Common myeloid progenitor, CD34-positive (primary cell): ENCODE data around the gene ITK.
"Not testable (repeated sequence)": the region's sequence is repeated elsewhere in the genome, so short reads cannot be mapped to it uniquely, and the experiment has no call there.

ENCODE experiments used
- CTCF ChIA-PET: fragments of 350-600 bp; sonication (Branson Sonifier 250); formaldehyde crosslinking; loops from one replicate; lab custom pipeline; 2021; ENCODE audit warnings: antibody characterized with exemption; lab: Charles Lee
- POLR2A ChIA-PET: fragments of 350-600 bp; sonication (Branson Sonifier 250); formaldehyde crosslinking; loops from one replicate; lab custom pipeline; 2021; ENCODE audit warnings: antibody characterized with exemption; lab: Charles Lee
- DNase-seq, 3 donors: peaks; one replicate each; pipeline versions ENCODE4 v3.0.0 to v3.0.0-alpha.2; 2013
- H3K27ac ChIP-seq, 2 experiments: 1 replicate in 1 of 2; 2 replicates in 1 of 2; pipeline ENCODE4 v1.7.0; 2013; ENCODE audit warnings: inconsistent platforms in 2 of 2, low read length in 2 of 2, mild to moderate bottlenecking in 2 of 2, low read depth in 1 of 2, moderate library complexity in 1 of 2; ENCODE audit not compliant: severe bottlenecking in 2 of 2, insufficient read depth in 1 of 2, poor library complexity in 1 of 2
- H3K27me3 ChIP-seq, 5 experiments: replicated peaks in 2 of 5; 1 replicate in 3 of 5; 2 replicates in 2 of 5; pipeline versions ENCODE4 v1.6.1 to v1.7.0; 2013; ENCODE audit warnings: low read length in 4 of 5, mild to moderate bottlenecking in 2 of 5, moderate library complexity in 2 of 5, inconsistent platforms in 1 of 5; ENCODE audit not compliant: insufficient read depth in 5 of 5, control insufficient read depth in 4 of 5
- H3K36me3 ChIP-seq, 4 experiments: 1 replicate in 2 of 4; 2 replicates in 2 of 4; pipeline versions ENCODE4 v1.6.1 to v1.7.0; 2013; ENCODE audit warnings: low read length in 3 of 4, control low read depth in 1 of 4, mild to moderate bottlenecking in 1 of 4; ENCODE audit not compliant: control insufficient read depth in 4 of 4, insufficient read depth in 4 of 4
- H3K4me1 ChIP-seq, 4 experiments: 1 replicate in 3 of 4; 2 replicates in 1 of 4; pipeline versions ENCODE4 v1.6.1 to v1.7.1; 2013; ENCODE audit warnings: low read length in 3 of 4, mild to moderate bottlenecking in 3 of 4, control low read depth in 1 of 4, inconsistent platforms in 1 of 4, moderate library complexity in 1 of 4; ENCODE audit not compliant: control insufficient read depth in 4 of 4, insufficient read depth in 4 of 4; ENCODE audit errors: control extremely low read depth in 1 of 4
- H3K4me3 ChIP-seq, 7 experiments: 1 replicate in 4 of 7; 2 replicates in 3 of 7; pipeline versions ENCODE4 v1.5.1 to v1.7.0; 2013; ENCODE audit warnings: mild to moderate bottlenecking in 7 of 7, low read length in 6 of 7, moderate library complexity in 6 of 7, inconsistent platforms in 2 of 7, low read depth in 2 of 7, control low read depth in 1 of 7; ENCODE audit not compliant: insufficient read depth in 4 of 7, control insufficient read depth in 1 of 7; ENCODE audit errors: extremely low read depth in 1 of 7
- H3K9me3 ChIP-seq, 5 experiments: 1 replicate in 4 of 5; 2 replicates in 1 of 5; pipeline versions ENCODE4 v1.6.1 to v1.7.1; 2013; ENCODE audit warnings: low read length in 4 of 5, mild to moderate bottlenecking in 2 of 5, inconsistent platforms in 1 of 5, low read depth in 1 of 5, moderate library complexity in 1 of 5; ENCODE audit not compliant: control insufficient read depth in 4 of 5, insufficient read depth in 2 of 5; ENCODE audit errors: control extremely low read depth in 1 of 5
- WGBS: methylation state at CpG from one replicate; pipeline ENCODE4 v1.1.5; 2013; ENCODE audit not compliant: insufficient coverage; 5-methylcytosine and 5-hydroxymethylcytosine counted together

ITK gene

DNA sequence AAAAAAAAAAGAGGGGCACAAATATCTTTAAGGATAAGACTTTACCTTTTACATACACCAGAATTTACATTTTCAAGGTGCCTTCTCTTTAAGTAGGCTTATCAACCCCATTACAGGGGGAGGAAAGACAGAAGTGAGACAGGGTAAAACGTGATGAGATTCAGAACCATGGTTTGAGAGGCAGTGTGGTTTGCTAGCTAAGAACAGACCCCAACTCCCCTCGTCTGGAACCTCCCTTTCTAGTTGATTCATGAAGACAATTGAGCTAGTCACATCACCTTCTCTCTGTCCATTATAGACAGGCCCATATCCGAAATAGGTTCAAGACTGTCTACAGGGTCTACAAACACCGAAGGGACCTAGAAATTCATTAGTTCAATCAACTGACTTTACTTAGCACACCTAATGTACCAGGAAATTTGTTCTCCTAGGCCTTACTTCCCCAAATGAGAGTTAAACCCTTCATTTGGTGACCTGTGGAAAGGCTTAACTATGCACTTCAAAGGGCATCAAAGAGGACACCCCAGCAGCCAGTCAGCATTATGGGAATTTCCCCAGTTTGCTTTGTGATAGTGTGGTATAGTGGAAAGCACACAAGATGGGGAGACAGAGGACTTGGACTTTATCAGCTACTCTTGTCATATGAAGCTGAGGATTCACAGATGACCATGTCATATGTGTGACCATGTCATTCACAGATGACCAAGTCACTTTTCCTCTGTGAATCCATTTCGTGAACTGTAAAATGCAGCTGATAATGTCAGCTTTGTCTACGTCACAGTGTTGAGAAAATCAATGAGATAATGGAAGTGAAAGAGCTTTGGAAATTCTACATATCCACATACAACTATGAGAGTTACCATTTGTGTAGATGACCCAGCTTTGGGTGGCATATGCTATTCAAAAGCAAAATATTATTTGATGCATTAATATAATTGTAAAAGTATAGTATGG, 45.1 kb downstream of the ITK start:
- CTCF ChIA-PET, result interaction anchor here (0.9 kb wide), 1 partner anchor 9 kb away, joined by 3 read pairs; no protein-coding TSS in a partner anchor
- H3K9me3 ChIP-seq, result no peaks in the 10 kb centered on the region
- no peak overlapping the region for H3K27ac ChIP-seq
- no peaks in the 10 kb centered on the region for H3K27me3 ChIP-seq
- WGBS, result 100% methylated on average over 3 of the region's 6 CpGs
- no peak overlapping the region for H3K4me3 ChIP-seq
- no peaks in the 10 kb centered on the region for H3K36me3 ChIP-seq
- DNase-seq, result no peak
- peaks cover 0 to 21% (median 5%) of the 10 kb centered on the region in 4 experiments for H3K4me1 ChIP-seq
- POLR2A ChIA-PET, result no interaction called here

GRCh38 chr5:157230610-157231009, 50.0 kb downstream of the ITK start:
- H3K4me1 ChIP-seq, result no peaks in the 10 kb centered on the region
- no peaks in the 10 kb centered on the region for H3K9me3 ChIP-seq
- ChIA-PET CTCF (no interaction called here), POLR2A (no interaction called here)
- H3K36me3 ChIP-seq, result no peaks in the 10 kb centered on the region
- no peak overlapping the region for H3K4me3 ChIP-seq
- DNase-seq, result no peak
- H3K27ac ChIP-seq, result no peak overlapping the region
- no peaks in the 10 kb centered on the region for H3K27me3 ChIP-seq

GRCh38 chr5:157232706-157233105, 52.1 kb downstream of the ITK start:
- ChIA-PET POLR2A (no interaction called here), CTCF (no interaction called here)
- H3K36me3 ChIP-seq, result no peaks in the 10 kb centered on the region

GRCh38 chr5:157233515-157233914, 52.9 kb downstream of the ITK start:
- Histone ChIP-seq H3K27ac (no peak overlapping the region), H3K4me3 (no peak overlapping the region), H3K27me3 (no peaks in the 10 kb centered on the region), H3K9me3 (no peaks in the 10 kb centered on the region), H3K36me3 (no peaks in the 10 kb centered on the region), H3K4me1 (no peaks in the 10 kb centered on the region)
- ChIA-PET POLR2A (no interaction called here), CTCF (interaction anchor here (0.5 kb wide), 1 partner anchor 354 kb away, joined by 3 read pairs; no protein-coding TSS in a partner anchor)
- DNase-seq, result no peak
- no CpG with 5 or more reads among the region's 3 CpGs for WGBS

More at GRCh38 chr5:157232706-157233105, 52.1 kb downstream of the ITK start:
- Histone ChIP-seq H3K27ac (no peak overlapping the region), H3K4me3 (no peak overlapping the region), H3K27me3 (no peaks in the 10 kb centered on the region), H3K9me3 (no peaks in the 10 kb centered on the region), H3K4me1 (no peaks in the 10 kb centered on the region)
- DNase-seq, result no peak
- 75% methylated on average over 4 of the region's 6 CpGs for whole genome bisulfite sequencing

DNA sequence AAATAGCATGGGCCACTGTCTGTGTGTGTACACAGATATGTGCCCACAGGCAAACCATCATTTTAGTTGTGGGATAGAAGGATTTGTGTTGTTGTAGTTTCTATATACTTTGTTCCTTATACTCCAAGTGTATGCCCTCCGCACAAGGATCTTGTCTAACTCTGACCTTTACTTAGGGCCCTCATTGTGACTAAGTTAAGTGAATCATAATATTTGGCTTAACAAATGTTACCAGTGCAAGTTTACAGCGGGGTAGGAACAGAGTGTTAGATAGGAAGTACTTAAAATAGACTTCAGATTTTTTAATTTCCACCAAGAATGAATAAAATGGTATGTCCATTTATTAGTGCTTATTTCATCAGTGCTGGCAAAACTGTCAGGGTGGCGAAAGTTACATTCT, 55.8 kb downstream of the ITK start:
- H3K4me1 ChIP-seq, result no peaks in the 10 kb centered on the region
- no peak overlapping the region for H3K27ac ChIP-seq
- H3K36me3 ChIP-seq, result no peaks in the 10 kb centered on the region
- no peak for DNase-seq
- H3K4me3 ChIP-seq, result no peak overlapping the region
- WGBS, result 80% methylated on average over 1 of the region's 3 CpGs
- no peaks in the 10 kb centered on the region for H3K27me3 ChIP-seq
- ChIA-PET CTCF (no interaction called here), POLR2A (interaction anchor here (1.0 kb wide), 1 partner anchor 9 kb away, joined by 3 read pairs; no protein-coding TSS in a partner anchor)
- H3K9me3 ChIP-seq, result no peaks in the 10 kb centered on the region

DNA sequence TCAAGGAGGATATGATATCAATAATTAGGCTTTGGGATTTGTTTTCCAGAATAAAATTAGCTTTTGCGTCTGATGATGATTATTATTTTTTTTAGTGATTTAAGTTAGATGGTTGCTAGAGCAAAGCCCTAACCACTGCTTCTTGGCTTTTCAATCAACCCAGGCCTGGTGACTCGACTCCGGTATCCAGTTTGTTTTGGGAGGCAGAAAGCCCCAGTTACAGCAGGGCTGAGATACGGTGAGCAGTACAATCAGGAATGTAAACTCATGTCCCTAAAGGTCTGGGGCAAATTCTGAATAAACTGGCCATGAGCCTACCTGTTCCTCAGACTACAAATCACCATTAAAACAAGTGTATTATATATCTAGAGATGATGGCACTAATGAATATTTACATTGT, 60.8 kb downstream of the ITK start:
- WGBS, result 100% methylated on average over 2 of the region's 4 CpGs
- ChIA-PET POLR2A (no interaction called here), CTCF (interaction anchor here (1.0 to 1.1 kb wide), 2 partner anchors 8 to 10 kb away, joined by 3 read pairs; no protein-coding TSS in a partner anchor)
- Histone ChIP-seq H3K4me3 (no peak overlapping the region), H3K4me1 (no peaks in the 10 kb centered on the region), H3K27me3 (no peaks in the 10 kb centered on the region), H3K27ac (no peak overlapping the region), H3K36me3 (no peaks in the 10 kb centered on the region), H3K9me3 (no peaks in the 10 kb centered on the region)
- DNase-seq, result no peak

GRCh38 chr5:157244704-157245103, 64.1 kb downstream of the ITK start:
- not testable (repeated sequence) for H3K27ac ChIP-seq, H3K4me3 ChIP-seq, DNase-seq, H3K36me3 ChIP-seq, H3K9me3 ChIP-seq, H3K27me3 ChIP-seq
- ChIA-PET CTCF (interaction anchor here (1.0 kb wide), 1 partner anchor 65 kb away, joined by 3 read pairs; no protein-coding TSS in a partner anchor), POLR2A (interaction anchor here (0.6 kb wide), 1 partner anchor 9 kb away, joined by 3 read pairs; no protein-coding TSS in a partner anchor)
- peaks cover 7 to 12% (median 9%) of the 10 kb centered on the region in 4 experiments for H3K4me1 ChIP-seq
- WGBS, result 100% methylated on average over 2 of the region's 7 CpGs
